ENCODE measurements around the gene C2orf81. TPM values are rescaled to one million over a fixed set of nuclear protein-coding genes. Genes with fewer than 3 reads are reported as not detected.

Gene C2orf81
- polyA plus RNA-seq, 1 of the 3 experiments (the other 2 are of a cell fraction) = 2.5 TPM

DNA sequence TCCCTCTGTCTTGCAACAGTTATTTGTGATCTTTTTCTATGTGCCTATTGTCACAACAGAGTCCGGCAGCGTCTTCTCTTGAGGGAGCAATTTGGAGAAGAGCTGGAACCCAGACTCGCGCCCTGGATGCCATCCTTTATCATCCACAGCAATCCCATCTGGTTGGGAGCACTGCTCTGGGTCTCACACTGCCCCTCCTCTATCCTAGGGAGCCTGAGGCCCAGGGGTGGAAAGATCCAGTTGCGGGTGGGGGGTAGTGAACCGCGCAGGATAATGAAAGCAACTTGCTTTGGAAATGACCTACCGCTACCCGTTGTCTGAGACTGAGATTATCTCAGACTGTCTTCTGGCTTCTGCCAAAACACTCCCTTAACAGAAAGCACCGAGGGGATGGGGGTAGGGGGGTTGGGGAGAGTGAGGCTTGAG, 37.5 kb upstream of the C2orf81 start:
- Histone ChIP-seq H3K9me2 (no peaks in the 10 kb centered on the region), H3K27me3 (ENCODE audit: insufficient read depth) (no peaks in the 10 kb centered on the region), H3K27ac (ENCODE audit: low read depth in 2 of 2, low read length in 1 of 2) (peak overlapping the region; percentile 35 to 92; a peak in 3 of 4 replicates), H3K9me3 (no peaks in the 10 kb centered on the region), H3K36me3 (replicated peaks in 1 of 2; ENCODE audit: control insufficient read depth in 1 of 2, insufficient read depth in 2 of 2, low read length in 1 of 2) (peaks cover 0 to 33% of the 10 kb centered on the region in 2 experiments), H3K4me2 (peak overlapping the region; percentile 84), H3K4me3 (ENCODE audit: low read depth in 2 of 2, low read length in 1 of 2) (peak overlapping the region; percentile 73 to 98), H2AFZ (ENCODE audit: low read depth) (0 out of 2 replicates have a peak overlapping the region, but pooled peaks have one; percentile 27), H3K79me2 (ENCODE audit: insufficient read depth) (peaks cover 38% of the 10 kb centered on the region), H4K20me1 (ENCODE audit: insufficient read depth) (no peaks in the 10 kb centered on the region), H3F3A (replicated peaks; ENCODE audit: insufficient read depth) (peaks cover 6% of the 10 kb centered on the region), H3K9ac (peak overlapping the region; percentile 87), H3K4me1 (ENCODE audit: control insufficient read depth in 1 of 2, insufficient read depth in 2 of 2, low read depth in 1 of 2, low read length in 1 of 2) (peaks cover 14 to 36% of the 10 kb centered on the region in 2 experiments; a peak in 3 of 4 replicates)
- ChIA-PET POLR2A (interaction anchor here (0.9 to 5.9 kb wide), 11 partner anchors 8 to 95 kb away, joined by 3 to 60 read pairs (median 5); partner anchors contain the start of genes AUP1, C2orf81, CCDC142 and HTRA2), CTCF (interaction anchor here (0.8 to 1.6 kb wide), 8 partner anchors 8 to 126 kb away, joined by 3 to 7 read pairs (median 4); partner anchors contain the start of genes C2orf81, CCDC142, TTC31 and WDR54)
- WGBS (ENCODE audit: low lambda C conversion rate) = 3% methylated on average over 9 of the region's 10 CpGs
- DNase-seq = peak; percentile 49
- TF ChIP-seq TCF12 (IDR thresholded peaks at IDR 0.05) (no peak), MXI1 (IDR thresholded peaks at IDR 0.05; ENCODE audit: low read depth, low read length) (0 out of 2 replicates have a peak, but pooled peaks have one; percentile 16)

DNA sequence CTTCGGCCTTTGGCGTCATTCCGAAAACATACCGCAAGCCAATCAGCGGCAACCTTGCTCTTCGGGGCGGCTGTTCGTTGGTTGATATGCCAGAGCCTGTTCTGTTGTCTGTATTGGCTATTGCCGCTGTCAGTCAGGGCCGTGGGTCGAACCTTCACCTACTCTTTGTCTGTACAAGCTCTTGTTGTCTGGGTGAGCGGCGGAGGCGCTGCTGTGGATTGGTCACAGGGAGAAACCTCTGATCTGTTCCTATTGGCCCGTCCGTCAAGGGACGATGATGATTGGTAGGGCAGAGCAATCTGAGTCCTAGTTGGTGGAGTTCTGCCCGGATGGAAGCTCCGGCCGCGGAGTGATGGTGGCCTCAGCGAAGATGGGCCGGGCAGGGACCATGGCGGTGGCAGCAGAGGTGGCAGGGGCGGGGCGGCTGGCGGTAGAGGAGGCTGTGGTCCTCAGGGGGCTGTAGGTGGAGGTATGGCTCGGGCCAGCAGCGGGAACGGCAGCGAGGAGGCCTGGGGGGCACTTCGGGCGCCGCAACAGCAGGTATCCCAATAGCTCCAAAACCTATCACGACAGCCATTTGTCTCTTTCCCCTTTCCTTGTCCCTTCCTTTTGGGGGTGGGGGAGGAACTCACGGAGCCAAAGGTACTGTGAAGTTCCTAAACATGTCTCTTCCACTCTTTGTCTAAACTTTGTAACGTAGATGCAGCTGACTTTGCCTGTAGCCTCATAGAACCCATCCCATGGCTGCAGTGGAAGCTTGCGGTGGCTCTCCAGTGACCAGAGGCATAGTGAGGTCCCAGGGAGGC, 36.9 kb upstream of the C2orf81 start, which contains the start of gene WBP1:
TSS of gene WBP1 (plus strand) at position 307 of the 806 bp plus-strand sequence. CDS start at position 472, 165 bp downstream.
- Histone ChIP-seq H3K79me2 (ENCODE audit: insufficient read depth) (peaks cover 33% of the 10 kb centered on the region), H3K27me3 (ENCODE audit: insufficient read depth) (no peaks in the 10 kb centered on the region), H3K9me2 (no peaks in the 10 kb centered on the region), H4K20me1 (ENCODE audit: insufficient read depth) (no peaks in the 10 kb centered on the region), H3K4me2 (peak within 1 kb of the TSS; percentile 95), H3K36me3 (replicated peaks in 1 of 2; ENCODE audit: control insufficient read depth in 1 of 2, insufficient read depth in 2 of 2, low read length in 1 of 2) (peaks cover 0 to 33% of the 10 kb centered on the region in 2 experiments), H3K9me3 (no peaks in the 10 kb centered on the region), H3K4me1 (ENCODE audit: control insufficient read depth in 1 of 2, insufficient read depth in 2 of 2, low read depth in 1 of 2, low read length in 1 of 2) (peaks cover 14 to 35% of the 10 kb centered on the region in 2 experiments; a peak in 3 of 4 replicates), H2AFZ (ENCODE audit: low read depth) (peak within 1 kb of the TSS; percentile 60), H3K9ac (peak within 1 kb of the TSS; percentile 87), H3F3A (replicated peaks; ENCODE audit: insufficient read depth) (peaks cover 10% of the 10 kb centered on the region), H3K4me3 (ENCODE audit: low read depth in 2 of 2, low read length in 1 of 2) (peak within 1 kb of the TSS; percentile 73 to 98), H3K27ac (ENCODE audit: low read depth in 2 of 2, low read length in 1 of 2) (peak within 1 kb of the TSS; percentile 69 to 99; a peak in 3 of 4 replicates)
- ChIA-PET POLR2A (interaction anchor here (1.0 to 5.9 kb wide), 15 partner anchors 8 to 96 kb away, joined by 3 to 60 read pairs (median 5); partner anchors contain the start of genes AUP1, C2orf81, CCDC142 and HTRA2), CTCF (interaction anchor here (0.8 to 2.3 kb wide), 9 partner anchors 8 to 125 kb away, joined by 3 to 8 read pairs (median 4); partner anchors contain the start of genes CCDC142, PCGF1 and TTC31)
- WGBS (ENCODE audit: low lambda C conversion rate) = 2% methylated on average over 20 of the region's 38 CpGs
- peak; percentile 94 for DNase-seq
- TF ChIP-seq JUND (IDR thresholded peaks at IDR 0.05) (no peak), RAD21 (IDR thresholded peaks at IDR 0.05; ENCODE audit: low read length) (no peak), FOSL2 (IDR thresholded peaks at IDR 0.05; ENCODE audit: borderline replicate concordance, low read depth) (no peak), NFIC (IDR thresholded peaks at IDR 0.05; ENCODE audit: borderline replicate concordance) (no peak), YY1 (IDR thresholded peaks at IDR 0.05; ENCODE audit: low read depth) (peak; percentile 85), SIN3A (IDR thresholded peaks at IDR 0.05; ENCODE audit: borderline replicate concordance, low read depth, low read length) (0 out of 2 replicates have a peak, but pooled peaks have one; percentile 15), TEAD4 (IDR thresholded peaks at IDR 0.05; ENCODE audit: borderline replicate concordance, insufficient read depth) (no peak), GABPA (IDR thresholded peaks at IDR 0.05; ENCODE audit: low read depth) (peak; percentile 35; the same call in 1 of the 2 replicates), RFX5 (IDR thresholded peaks at IDR 0.05; ENCODE audit: low read length) (peak; percentile 91), CHD2 (IDR thresholded peaks at IDR 0.05; ENCODE audit: low read length, partially characterized antibody) (peak; percentile 86), RCOR1 (IDR thresholded peaks at IDR 0.05; ENCODE audit: low read length) (no peak), POLR2AphosphoS5 (IDR thresholded peaks at IDR 0.05; ENCODE audit: low read depth, low read length) (peak; percentile 21), MXI1 (IDR thresholded peaks at IDR 0.05; ENCODE audit: low read depth, low read length) (no peak), MEF2A (IDR thresholded peaks at IDR 0.05; ENCODE audit: borderline replicate concordance, low read depth) (no peak), TCF12 (IDR thresholded peaks at IDR 0.05) (no peak), EP300 (IDR thresholded peaks at IDR 0.05; ENCODE audit: borderline replicate concordance in 1 of 2, low read depth in 1 of 2, low read length in 1 of 2) (no peak), GATA2 (CRISPR knock-in tag; IDR thresholded peaks at IDR 0.05) (no peak), FOXJ3 (CRISPR knock-in tag; IDR thresholded peaks at IDR 0.05) (no peak), FOXM1 (IDR thresholded peaks at IDR 0.05; ENCODE audit: low read depth) (no peak)
- TF ChIP-seq, protein P1, sequence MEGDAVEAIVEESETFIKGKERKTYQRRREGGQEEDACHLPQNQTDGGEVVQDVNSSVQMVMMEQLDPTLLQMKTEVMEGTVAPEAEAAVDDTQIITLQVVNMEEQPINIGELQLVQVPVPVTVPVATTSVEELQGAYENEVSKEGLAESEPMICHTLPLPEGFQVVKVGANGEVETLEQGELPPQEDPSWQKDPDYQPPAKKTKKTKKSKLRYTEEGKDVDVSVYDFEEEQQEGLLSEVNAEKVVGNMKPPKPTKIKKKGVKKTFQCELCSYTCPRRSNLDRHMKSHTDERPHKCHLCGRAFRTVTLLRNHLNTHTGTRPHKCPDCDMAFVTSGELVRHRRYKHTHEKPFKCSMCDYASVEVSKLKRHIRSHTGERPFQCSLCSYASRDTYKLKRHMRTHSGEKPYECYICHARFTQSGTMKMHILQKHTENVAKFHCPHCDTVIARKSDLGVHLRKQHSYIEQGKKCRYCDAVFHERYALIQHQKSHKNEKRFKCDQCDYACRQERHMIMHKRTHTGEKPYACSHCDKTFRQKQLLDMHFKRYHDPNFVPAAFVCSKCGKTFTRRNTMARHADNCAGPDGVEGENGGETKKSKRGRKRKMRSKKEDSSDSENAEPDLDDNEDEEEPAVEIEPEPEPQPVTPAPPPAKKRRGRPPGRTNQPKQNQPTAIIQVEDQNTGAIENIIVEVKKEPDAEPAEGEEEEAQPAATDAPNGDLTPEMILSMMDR (IDR thresholded peaks at IDR 0.05) = no peak
- TF ChIP-seq, protein P2, sequence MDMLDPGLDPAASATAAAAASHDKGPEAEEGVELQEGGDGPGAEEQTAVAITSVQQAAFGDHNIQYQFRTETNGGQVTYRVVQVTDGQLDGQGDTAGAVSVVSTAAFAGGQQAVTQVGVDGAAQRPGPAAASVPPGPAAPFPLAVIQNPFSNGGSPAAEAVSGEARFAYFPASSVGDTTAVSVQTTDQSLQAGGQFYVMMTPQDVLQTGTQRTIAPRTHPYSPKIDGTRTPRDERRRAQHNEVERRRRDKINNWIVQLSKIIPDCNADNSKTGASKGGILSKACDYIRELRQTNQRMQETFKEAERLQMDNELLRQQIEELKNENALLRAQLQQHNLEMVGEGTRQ (IDR thresholded peaks at IDR 0.05; ENCODE audit: borderline replicate concordance, low read depth, low read length) = no peak
- TF ChIP-seq, protein P3, sequence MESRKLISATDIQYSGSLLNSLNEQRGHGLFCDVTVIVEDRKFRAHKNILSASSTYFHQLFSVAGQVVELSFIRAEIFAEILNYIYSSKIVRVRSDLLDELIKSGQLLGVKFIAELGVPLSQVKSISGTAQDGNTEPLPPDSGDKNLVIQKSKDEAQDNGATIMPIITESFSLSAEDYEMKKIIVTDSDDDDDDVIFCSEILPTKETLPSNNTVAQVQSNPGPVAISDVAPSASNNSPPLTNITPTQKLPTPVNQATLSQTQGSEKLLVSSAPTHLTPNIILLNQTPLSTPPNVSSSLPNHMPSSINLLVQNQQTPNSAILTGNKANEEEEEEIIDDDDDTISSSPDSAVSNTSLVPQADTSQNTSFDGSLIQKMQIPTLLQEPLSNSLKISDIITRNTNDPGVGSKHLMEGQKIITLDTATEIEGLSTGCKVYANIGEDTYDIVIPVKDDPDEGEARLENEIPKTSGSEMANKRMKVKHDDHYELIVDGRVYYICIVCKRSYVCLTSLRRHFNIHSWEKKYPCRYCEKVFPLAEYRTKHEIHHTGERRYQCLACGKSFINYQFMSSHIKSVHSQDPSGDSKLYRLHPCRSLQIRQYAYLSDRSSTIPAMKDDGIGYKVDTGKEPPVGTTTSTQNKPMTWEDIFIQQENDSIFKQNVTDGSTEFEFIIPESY (IDR thresholded peaks at IDR 0.05; ENCODE audit: borderline replicate concordance, low read depth) = peak; percentile 20; the same call in 1 of the 2 replicates
